ENCODE data around the gene GARRE1.
"Not testable (repeated sequence)": the region's sequence is repeated elsewhere in the genome, so short reads cannot be mapped to it uniquely, and the experiment has no call there.

GARRE1 gene

DNA sequence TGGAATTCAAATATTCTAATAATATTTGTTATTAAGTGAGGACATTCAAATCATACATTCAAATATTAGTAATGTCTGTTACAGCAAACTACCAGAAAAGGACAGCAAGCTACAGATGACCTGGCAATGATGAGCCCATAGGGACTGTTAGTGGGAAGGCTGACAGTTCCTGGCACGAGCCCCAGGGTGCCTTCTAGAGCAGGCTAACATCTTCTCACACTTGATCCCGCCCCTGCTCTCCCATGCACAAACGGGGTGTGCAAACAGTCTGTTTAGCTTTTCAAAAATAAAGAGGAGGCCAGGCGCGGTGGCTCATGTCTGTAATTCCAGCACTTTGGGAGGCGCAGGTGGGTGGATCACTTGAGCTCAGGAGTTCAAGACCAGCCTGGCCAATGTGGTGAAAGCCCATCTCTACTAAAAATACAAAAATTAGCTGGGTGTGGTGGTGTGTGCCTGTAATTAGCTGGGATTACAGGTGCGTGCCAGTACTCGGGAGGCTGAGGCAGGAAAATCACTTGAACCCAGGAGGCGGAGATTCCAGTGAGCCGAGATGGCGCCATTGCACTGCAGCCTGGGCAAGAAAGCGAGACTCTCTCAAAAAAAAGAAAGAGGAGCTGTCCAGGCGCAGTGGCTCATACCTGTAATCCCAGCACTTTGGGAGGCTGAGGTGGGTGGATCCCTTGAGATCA, 9.6 kb upstream of the GARRE1 start:
- no peaks in the 10 kb centered on the region for H3K27me3 ChIP-seq (ENCODE audit: control insufficient read depth, insufficient read depth, low read length)
- H3K9me3 ChIP-seq (ENCODE audit: control insufficient read depth, insufficient read depth, low read depth, low read length): no peaks in the 10 kb centered on the region
- H3K9ac ChIP-seq (ENCODE audit: low read length): no peak overlapping the region
- no peak overlapping the region for H3K27ac ChIP-seq (ENCODE audit: low read depth, low read length)
- no peaks in the 10 kb centered on the region for H3K4me1 ChIP-seq (ENCODE audit: control insufficient read depth, insufficient read depth, low read length)
- no peak overlapping the region for H3K4me3 ChIP-seq (ENCODE audit: low read depth, low read length)
- H3K36me3 ChIP-seq (ENCODE audit: control insufficient read depth, insufficient read depth, low read length): no peaks in the 10 kb centered on the region

DNA sequence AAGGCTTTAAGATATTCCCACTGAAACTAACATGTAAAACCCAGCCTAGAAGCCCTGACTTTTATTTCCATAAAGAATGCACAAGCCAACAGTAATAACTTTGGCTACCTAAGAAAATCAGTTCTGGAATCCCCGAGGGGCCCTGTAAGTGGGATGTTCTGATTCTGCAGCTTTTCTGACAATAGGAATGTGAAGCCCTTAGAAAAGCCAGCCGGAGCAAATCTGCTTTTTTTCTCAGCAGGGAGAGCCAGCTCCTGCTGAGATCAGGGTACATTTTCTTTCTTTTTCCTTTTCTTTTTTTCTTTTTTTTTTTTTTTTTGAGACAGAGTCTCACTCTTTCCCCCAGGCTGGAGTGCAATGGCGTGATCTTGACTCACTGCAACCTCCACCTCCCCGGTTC, 8.0 kb upstream of the GARRE1 start:
- Histone ChIP-seq H3K27ac (ENCODE audit: low read depth, low read length) (no peak overlapping the region), H3K4me3 (ENCODE audit: low read depth, low read length) (no peak overlapping the region), H3K4me1 (ENCODE audit: control insufficient read depth, insufficient read depth, low read length) (no peaks in the 10 kb centered on the region), H3K36me3 (ENCODE audit: control insufficient read depth, insufficient read depth, low read length) (no peaks in the 10 kb centered on the region), H3K9ac (ENCODE audit: low read length) (no peak overlapping the region), H3K9me3 (ENCODE audit: control insufficient read depth, insufficient read depth, low read depth, low read length) (no peaks in the 10 kb centered on the region), H3K27me3 (ENCODE audit: control insufficient read depth, insufficient read depth, low read length) (no peaks in the 10 kb centered on the region)

DNA sequence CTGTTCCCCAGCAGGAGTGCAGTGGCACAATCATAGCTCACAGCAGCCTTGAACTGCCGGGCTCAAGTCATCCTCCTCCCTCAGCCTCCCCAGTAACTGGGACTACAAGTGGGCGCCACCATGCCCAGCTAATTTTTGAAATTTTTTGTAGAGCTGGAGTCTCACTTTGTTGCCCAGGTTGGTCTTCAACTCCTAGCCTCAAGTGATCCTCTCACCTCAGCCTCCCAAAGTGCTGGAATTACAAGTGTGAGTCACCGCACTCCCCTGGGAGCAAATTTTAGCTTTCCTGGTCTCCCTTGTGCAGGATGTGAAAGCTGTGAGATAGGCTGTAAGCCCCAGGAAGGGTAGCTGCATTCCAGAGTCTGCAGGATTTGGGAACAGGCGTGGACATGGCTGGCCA, 5.4 kb upstream of the GARRE1 start:
- H3K27me3 ChIP-seq (ENCODE audit: control insufficient read depth, insufficient read depth, low read length): no peaks in the 10 kb centered on the region

DNA sequence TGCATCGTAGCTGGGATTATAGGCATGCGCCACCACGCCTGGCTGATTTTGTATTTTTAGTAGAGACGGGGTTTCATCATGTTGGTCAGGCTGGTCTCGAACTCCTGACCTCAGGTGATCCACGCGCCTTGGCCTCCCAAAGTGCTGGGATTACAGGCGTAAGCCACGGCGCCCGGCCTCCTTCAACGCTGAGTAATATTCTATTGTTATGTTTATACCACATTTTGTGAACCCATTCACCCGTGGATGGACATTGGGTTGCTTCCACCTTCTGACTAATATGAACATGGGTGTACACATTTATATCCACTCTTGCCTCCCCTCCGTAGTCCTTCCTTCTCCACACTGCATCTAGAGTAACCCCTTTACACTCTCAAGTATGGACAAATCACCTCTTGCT, 1.2 kb upstream of the GARRE1 start:
- H3K9ac ChIP-seq (ENCODE audit: low read length); H3K4me3 ChIP-seq (ENCODE audit: low read depth, low read length); H3K36me3 ChIP-seq (ENCODE audit: control insufficient read depth, insufficient read depth, low read length); H3K4me1 ChIP-seq (ENCODE audit: control insufficient read depth, insufficient read depth, low read length); H3K27ac ChIP-seq (ENCODE audit: low read depth, low read length); H3K9me3 ChIP-seq (ENCODE audit: control insufficient read depth, insufficient read depth, low read depth, low read length); H3K27me3 ChIP-seq (ENCODE audit: control insufficient read depth, insufficient read depth, low read length): not testable (repeated sequence)

More for the DNA sequence above, 5.4 kb upstream of the GARRE1 start:
- H3K9me3 ChIP-seq (ENCODE audit: control insufficient read depth, insufficient read depth, low read depth, low read length): no peaks in the 10 kb centered on the region
- H3K9ac ChIP-seq (ENCODE audit: low read length): no peak overlapping the region
- H3K27ac ChIP-seq (ENCODE audit: low read depth, low read length): no peak overlapping the region
- no peaks in the 10 kb centered on the region for H3K36me3 ChIP-seq (ENCODE audit: control insufficient read depth, insufficient read depth, low read length)
- no peaks in the 10 kb centered on the region for H3K4me1 ChIP-seq (ENCODE audit: control insufficient read depth, insufficient read depth, low read length)
- no peak overlapping the region for H3K4me3 ChIP-seq (ENCODE audit: low read depth, low read length)

DNA sequence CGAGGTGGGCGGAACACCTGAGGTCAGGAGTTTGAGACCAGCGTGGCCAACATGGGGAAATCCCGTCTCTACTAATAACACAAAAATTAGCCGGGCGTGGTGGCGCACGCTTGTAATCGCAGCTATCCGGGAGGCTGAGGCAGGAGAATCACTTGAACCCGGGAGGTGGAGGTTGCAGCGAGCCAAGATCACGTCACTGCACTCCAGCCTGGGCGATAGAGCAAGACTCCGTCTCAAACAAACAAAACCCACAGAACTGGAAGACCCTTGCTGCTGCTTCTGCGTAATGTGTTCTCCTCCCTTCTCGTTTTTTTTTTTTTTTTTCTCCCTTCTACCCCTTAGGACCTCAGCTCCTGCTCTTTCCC, 691 bp upstream of the GARRE1 start:
- not testable (repeated sequence) for H3K27me3 ChIP-seq (ENCODE audit: control insufficient read depth, insufficient read depth, low read length); H3K36me3 ChIP-seq (ENCODE audit: control insufficient read depth, insufficient read depth, low read length); H3K4me1 ChIP-seq (ENCODE audit: control insufficient read depth, insufficient read depth, low read length); H3K9me3 ChIP-seq (ENCODE audit: control insufficient read depth, insufficient read depth, low read depth, low read length)
- Histone ChIP-seq H3K27ac (ENCODE audit: low read depth, low read length) (peak overlapping the region; percentile 80; the same call in 1 of the 2 replicates), H3K4me3 (ENCODE audit: low read depth, low read length) (peak overlapping the region; percentile 81), H3K9ac (ENCODE audit: low read length) (peak overlapping the region; percentile 79)

DNA sequence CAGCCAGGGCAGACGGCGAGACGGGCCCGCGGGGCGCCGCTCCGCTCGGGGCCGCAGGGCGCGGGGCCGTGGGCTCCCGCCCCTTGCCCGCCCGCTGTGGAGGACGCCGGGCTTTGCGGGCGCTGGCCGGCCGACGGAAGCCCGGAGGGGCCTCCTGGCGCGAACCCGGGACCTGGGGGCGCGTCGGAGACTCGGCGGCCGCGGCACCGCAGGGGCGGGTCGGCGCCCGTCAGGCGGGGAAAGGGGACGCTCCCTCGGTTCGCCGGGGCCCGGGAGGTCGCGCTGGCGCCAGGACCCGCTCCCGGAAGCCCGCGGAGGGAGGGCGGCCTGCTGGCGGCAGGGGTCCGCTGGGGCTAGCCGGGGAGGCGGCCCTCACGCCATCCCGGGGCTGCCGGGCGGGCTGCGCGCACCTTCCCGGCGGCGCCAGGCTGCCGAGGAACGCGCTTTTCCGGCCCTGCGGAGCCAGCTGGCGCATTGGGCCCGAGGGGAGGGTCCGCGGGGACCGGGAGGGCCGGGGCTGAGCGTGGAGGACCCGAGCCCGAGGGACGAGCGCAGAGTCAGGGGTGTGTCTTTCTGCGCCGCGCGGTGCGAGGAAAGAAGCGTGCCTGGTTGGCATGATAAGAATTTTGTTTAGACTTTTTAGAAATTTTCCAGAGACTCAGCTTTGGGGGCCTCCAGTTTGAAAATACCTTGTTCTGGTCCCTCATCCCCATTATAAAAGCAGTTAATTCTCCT, 511 bp downstream of the GARRE1 start:
- Histone ChIP-seq H3K4me1 (ENCODE audit: control insufficient read depth, insufficient read depth, low read length) (no peaks in the 10 kb centered on the region), H3K9ac (ENCODE audit: low read length) (peak overlapping the region; percentile 75), H3K27ac (ENCODE audit: low read depth, low read length) (peak overlapping the region; percentile 75; the same call in 1 of the 2 replicates), H3K9me3 (ENCODE audit: control insufficient read depth, insufficient read depth, low read depth, low read length) (no peaks in the 10 kb centered on the region), H3K36me3 (ENCODE audit: control insufficient read depth, insufficient read depth, low read length) (no peaks in the 10 kb centered on the region), H3K27me3 (ENCODE audit: control insufficient read depth, insufficient read depth, low read length) (no peaks in the 10 kb centered on the region), H3K4me3 (ENCODE audit: low read depth, low read length) (peak overlapping the region; percentile 81)

DNA sequence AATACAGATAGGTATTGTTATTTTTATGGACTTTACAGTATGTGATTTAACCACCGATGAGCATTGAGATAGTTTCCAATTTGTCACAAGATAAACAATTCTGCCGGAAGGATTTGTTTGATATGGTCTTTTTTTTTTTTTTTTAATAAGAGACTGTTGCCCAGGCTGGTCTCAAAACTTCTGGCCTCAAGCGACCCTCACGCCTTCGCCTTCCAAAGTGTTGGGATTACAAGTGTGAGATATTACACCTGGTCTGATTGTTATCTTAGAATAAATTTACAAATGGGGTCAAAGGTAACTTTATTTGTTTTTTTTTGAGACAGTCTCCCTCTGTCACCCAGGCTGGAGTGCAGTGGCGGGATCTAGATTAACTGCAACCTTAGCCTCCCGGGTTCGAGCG, 1.2 kb downstream of the GARRE1 start:
- H3K4me3 ChIP-seq (ENCODE audit: low read depth, low read length): peak overlapping the region; percentile 81
- H3K27me3 ChIP-seq (ENCODE audit: control insufficient read depth, insufficient read depth, low read length): no peaks in the 10 kb centered on the region
- H3K4me1 ChIP-seq (ENCODE audit: control insufficient read depth, insufficient read depth, low read length): peaks cover under 1% of the 10 kb centered on the region
- H3K27ac ChIP-seq (ENCODE audit: low read depth, low read length): no peak overlapping the region
- H3K9ac ChIP-seq (ENCODE audit: low read length): peak overlapping the region; percentile 75
- H3K9me3 ChIP-seq (ENCODE audit: control insufficient read depth, insufficient read depth, low read depth, low read length): no peaks in the 10 kb centered on the region
- no peaks in the 10 kb centered on the region for H3K36me3 ChIP-seq (ENCODE audit: control insufficient read depth, insufficient read depth, low read length)

DNA sequence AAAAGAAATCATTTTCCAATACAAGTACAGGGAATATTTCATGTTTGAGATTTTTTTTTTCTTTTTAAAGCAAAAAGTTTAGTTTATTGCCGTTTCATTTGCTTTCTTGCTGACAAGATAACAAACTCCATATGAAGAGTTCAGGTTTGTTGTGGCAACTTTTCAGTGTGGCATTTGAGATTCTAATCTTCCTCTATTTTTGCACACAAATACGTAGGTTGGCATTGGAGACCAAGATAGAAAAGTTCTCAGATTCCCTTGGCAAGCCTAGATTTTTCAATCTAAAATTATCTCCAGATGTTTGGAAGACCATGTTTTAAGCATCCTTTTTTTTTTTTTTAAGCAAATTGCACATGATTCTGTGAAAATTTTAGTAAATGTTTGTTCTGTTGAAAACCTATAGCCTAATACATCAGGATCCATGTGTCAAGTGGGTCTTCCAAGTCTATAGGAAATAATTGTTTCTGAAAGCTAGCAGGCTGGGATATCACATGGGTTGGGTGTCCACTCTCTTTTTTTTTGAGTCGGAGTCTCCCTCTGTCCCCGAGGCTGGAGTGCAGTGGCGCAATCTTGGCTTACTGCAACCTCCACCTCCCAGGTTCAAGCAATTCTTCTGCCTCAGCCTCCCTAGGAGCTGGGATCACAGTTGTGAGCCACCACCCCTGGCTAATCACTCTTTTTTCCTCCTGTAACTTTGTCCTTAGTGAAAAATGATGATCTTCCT, 2.6 kb downstream of the GARRE1 start:
- H3K27me3 ChIP-seq (ENCODE audit: control insufficient read depth, insufficient read depth, low read length): no peaks in the 10 kb centered on the region
- H3K9ac ChIP-seq (ENCODE audit: low read length): no peak overlapping the region
- no peaks in the 10 kb centered on the region for H3K9me3 ChIP-seq (ENCODE audit: control insufficient read depth, insufficient read depth, low read depth, low read length)
- no peak overlapping the region for H3K27ac ChIP-seq (ENCODE audit: low read depth, low read length)
- no peak overlapping the region for H3K4me3 ChIP-seq (ENCODE audit: low read depth, low read length)
- no peaks in the 10 kb centered on the region for H3K36me3 ChIP-seq (ENCODE audit: control insufficient read depth, insufficient read depth, low read length)
- H3K4me1 ChIP-seq (ENCODE audit: control insufficient read depth, insufficient read depth, low read length): peaks cover 15% of the 10 kb centered on the region

DNA sequence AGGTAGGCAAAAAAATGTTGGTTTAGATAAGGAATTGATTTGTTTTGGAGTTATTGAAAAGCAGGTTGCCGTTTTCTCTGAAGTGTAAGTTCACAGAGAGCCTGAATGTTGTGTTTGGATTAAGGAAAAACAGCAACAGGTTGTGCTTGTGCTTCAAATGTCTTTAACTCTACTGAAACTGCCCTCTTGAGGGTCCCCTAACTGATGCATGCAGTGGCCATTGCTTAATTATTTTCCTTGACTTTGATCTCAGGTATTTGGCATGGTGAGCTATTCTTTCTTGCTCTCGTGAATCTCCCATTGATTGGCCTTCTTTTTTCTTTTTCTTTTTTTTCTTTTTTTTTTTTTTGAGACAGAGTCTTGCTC, 3.2 kb downstream of the GARRE1 start:
- H3K9me3 ChIP-seq (ENCODE audit: control insufficient read depth, insufficient read depth, low read depth, low read length): no peaks in the 10 kb centered on the region
- H3K27ac ChIP-seq (ENCODE audit: low read depth, low read length): no peak overlapping the region
- H3K4me3 ChIP-seq (ENCODE audit: low read depth, low read length): no peak overlapping the region
- no peaks in the 10 kb centered on the region for H3K36me3 ChIP-seq (ENCODE audit: control insufficient read depth, insufficient read depth, low read length)
- H3K9ac ChIP-seq (ENCODE audit: low read length): no peak overlapping the region
- peaks cover 15% of the 10 kb centered on the region for H3K4me1 ChIP-seq (ENCODE audit: control insufficient read depth, insufficient read depth, low read length)
- H3K27me3 ChIP-seq (ENCODE audit: control insufficient read depth, insufficient read depth, low read length): no peaks in the 10 kb centered on the region

DNA sequence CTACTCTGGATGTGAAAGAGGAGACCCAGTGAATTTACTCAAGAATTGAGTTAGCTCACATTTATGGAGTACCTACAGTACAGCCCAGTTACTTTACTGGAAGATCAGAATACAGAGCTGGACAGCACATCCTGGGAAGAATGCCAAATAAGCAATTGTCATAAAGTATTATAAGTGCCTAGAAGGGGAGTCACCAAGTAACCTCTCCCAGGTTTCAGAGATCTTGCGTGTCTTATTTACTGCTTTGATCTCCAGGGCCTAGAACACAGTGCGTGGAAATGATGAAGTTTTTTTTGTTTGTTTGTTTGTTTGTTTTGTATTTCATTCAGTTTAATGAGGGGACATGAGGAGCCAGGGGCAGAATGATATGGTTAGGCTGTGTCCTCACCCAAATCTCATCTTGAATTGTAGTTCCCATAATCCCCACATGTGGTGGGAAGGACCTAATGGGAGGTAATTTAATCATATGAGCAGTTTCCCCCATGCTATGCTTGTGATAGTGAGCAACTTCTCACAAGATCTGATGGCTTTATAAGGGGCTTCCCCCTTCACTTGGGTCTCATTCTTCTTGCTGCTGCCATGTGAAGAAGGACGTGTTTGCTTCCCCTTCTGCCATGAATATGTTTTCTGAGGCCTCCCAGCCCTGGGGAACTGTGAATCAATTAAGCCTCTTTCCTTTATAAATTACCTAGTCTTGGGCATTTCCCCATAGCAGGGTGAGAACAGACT, 5.2 kb downstream of the GARRE1 start:
- H3K9me3 ChIP-seq (ENCODE audit: control insufficient read depth, insufficient read depth, low read depth, low read length): no peaks in the 10 kb centered on the region
- H3K27ac ChIP-seq (ENCODE audit: low read depth, low read length): no peak overlapping the region
- no peaks in the 10 kb centered on the region for H3K36me3 ChIP-seq (ENCODE audit: control insufficient read depth, insufficient read depth, low read length)
- no peak overlapping the region for H3K4me3 ChIP-seq (ENCODE audit: low read depth, low read length)
- no peak overlapping the region for H3K9ac ChIP-seq (ENCODE audit: low read length)
- no peaks in the 10 kb centered on the region for H3K27me3 ChIP-seq (ENCODE audit: control insufficient read depth, insufficient read depth, low read length)
- H3K4me1 ChIP-seq (ENCODE audit: control insufficient read depth, insufficient read depth, low read length): peaks cover 15% of the 10 kb centered on the region

DNA sequence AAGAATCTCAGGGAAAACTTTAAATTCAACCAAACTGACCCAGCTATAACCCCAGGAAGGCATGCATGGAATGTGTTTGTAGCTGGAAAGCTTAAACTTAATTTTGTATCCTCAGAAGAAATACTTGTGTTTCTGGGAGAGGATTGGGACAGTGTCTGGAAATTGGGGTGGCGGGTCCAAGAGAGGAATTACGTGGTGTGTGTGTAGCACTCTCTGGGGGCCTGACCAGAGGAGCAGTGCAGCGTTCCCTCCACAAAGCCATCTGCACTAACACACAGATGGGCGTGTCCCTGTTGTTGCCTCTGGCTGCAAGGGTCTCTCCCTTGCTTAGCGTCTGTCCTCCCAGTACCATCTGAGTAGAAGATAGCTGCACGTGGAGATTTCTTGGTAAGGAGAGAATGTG, 6.4 kb downstream of the GARRE1 start:
- no peaks in the 10 kb centered on the region for H3K27me3 ChIP-seq (ENCODE audit: control insufficient read depth, insufficient read depth, low read length)
- H3K4me3 ChIP-seq (ENCODE audit: low read depth, low read length): no peak overlapping the region; the same call in 1 of the 2 replicates
- no peak overlapping the region for H3K9ac ChIP-seq (ENCODE audit: low read length)
- H3K4me1 ChIP-seq (ENCODE audit: control insufficient read depth, insufficient read depth, low read length): peaks cover 28% of the 10 kb centered on the region
- no peaks in the 10 kb centered on the region for H3K9me3 ChIP-seq (ENCODE audit: control insufficient read depth, insufficient read depth, low read depth, low read length)
- H3K36me3 ChIP-seq (ENCODE audit: control insufficient read depth, insufficient read depth, low read length): no peaks in the 10 kb centered on the region
- H3K27ac ChIP-seq (ENCODE audit: low read depth, low read length): no peak overlapping the region

All from HUES6 (cell line).